SK-N-SH (cell line): ENCODE data around the gene AFF3.

Experiments used
- CTCF ChIP-seq: fragments of 200-600 bp; sonication (generic); IDR thresholded peaks from 2 replicates; pipeline ENCODE4 v1.6.1; 2017; ENCODE audit warnings: antibody characterized with exemption, mild to moderate bottlenecking, moderate library complexity
- EZH2phosphoT487 ChIP-seq: fragments of 200-600 bp; sonication (generic); IDR thresholded peaks from 2 replicates; pipeline ENCODE4 v1.6.1; 2017; ENCODE audit warnings: low read depth, mixed run types, mild to moderate bottlenecking, antibody characterized with exemption, moderate library complexity, borderline replicate concordance
- FOXM1 ChIP-seq: IDR thresholded peaks from 2 replicates; pipeline ENCODE4 v1.4.0; 2012; ENCODE audit warnings: low read depth, mild to moderate bottlenecking
- NRF1 ChIP-seq: IDR thresholded peaks from 2 replicates; pipeline ENCODE4 v1.6.1; 2012; ENCODE audit warnings: low read depth, mild to moderate bottlenecking, low read length
- RAD21 ChIP-seq: IDR thresholded peaks from 2 replicates; pipeline ENCODE4 v1.6.1; 2012; ENCODE audit warnings: mild to moderate bottlenecking, low read length
- REST ChIP-seq: IDR thresholded peaks from 2 replicates; pipeline ENCODE4 v1.6.1; 2012; ENCODE audit warnings: mild to moderate bottlenecking, low read depth, low read length, moderate library complexity
- SIN3A ChIP-seq: IDR thresholded peaks from 2 replicates; pipeline ENCODE4 v1.6.1; 2012; ENCODE audit warnings: low read depth, mild to moderate bottlenecking, low read length, moderate library complexity, borderline replicate concordance
- TCF12 ChIP-seq: IDR thresholded peaks from 2 replicates; pipeline ENCODE4 v1.4.0; 2012

- TF ChIP-seq CTCF (no peak), REST (no peak), SIN3A (no peak), NRF1 (no peak), FOXM1 (no peak), EZH2phosphoT487 (no peak), RAD21 (no peak), TCF12 (no peak)
Observed at GRCh38 chr2:99802734-99803133, 339.7 kb downstream of the AFF3 start.
